HCT116 (cell line): ENCODE measurements around the gene LMTK3. TPM values are rescaled to one million over a fixed set of nuclear protein-coding genes. Genes with fewer than 3 reads are reported as not detected.

Experiments used
- ATAC-seq: fragments of 200-7000 bp; cut with Tn5 transposase; 2 replicates; pipeline ENCODE4 v1.9.1; 2020; ENCODE audit warnings: mild to moderate bottlenecking, moderate library complexity
- BruUV-seq: library from RNA; stranded (reverse); fragments of 400-500 nt; replicated peaks from 2 replicates; lab custom pipeline; 2021; lab: Mats Ljungman, UMichigan
- CTCF ChIA-PET: fragments of 300-600 bp; sonication (Branson Sonifier 250); formaldehyde crosslinking; loops from one replicate; lab custom pipeline; 2021; ENCODE audit warnings: antibody characterized with exemption; lab: Charles Lee
- POLR2A ChIA-PET: fragments of 300-600, 350-600 bp; sonication (Branson Sonifier 250); formaldehyde crosslinking; loops from one replicate; lab custom pipeline; 2021; ENCODE audit warnings: antibody characterized with exemption; lab: Charles Lee
- RAD21 ChIA-PET, 2 experiments: fragments of 300-600 bp; sonication (Branson Sonifier 250); formaldehyde crosslinking; loops; one replicate each; lab custom pipeline; 2023; ENCODE audit warnings: low total read pairs in 2 of 2; ENCODE audit not compliant: uncharacterized antibody in 2 of 2, unreplicated experiment in 2 of 2, low non-redundant PET in 1 of 2; lab: Charles Lee
- DNase-seq: peaks from one replicate; pipeline ENCODE4 v3.0.0-alpha.2; 2010; ENCODE audit warnings: low read depth, low spot score
- H2AFZ ChIP-seq: fragments of 200-600 bp; shearing (Covaris generic), sonication (generic); 2 replicates; pipeline ENCODE4 v1.6.1; 2017; ENCODE audit warnings: low read depth, mixed run types, mixed read lengths, antibody characterized with exemption, low read length; ENCODE audit not compliant: poor library complexity, severe bottlenecking
- H3K27ac ChIP-seq: 2 replicates; pipeline ENCODE4 v1.5.1; 2012; ENCODE audit warnings: low read depth, low read length
- H3K27me3 ChIP-seq: fragments of 200-600 bp; sonication (generic); 2 replicates; pipeline ENCODE4 v1.6.1; 2016; ENCODE audit warnings: mixed run types, low read length, mixed read lengths; ENCODE audit not compliant: insufficient read depth
- H3K36me3 ChIP-seq, 2 experiments: fragments of 200-500 bp in 1 of 2; fragments of 200-600 bp in 1 of 2; sonication (Bioruptor generic) in 1 of 2; sonication (generic) in 1 of 2; 2 replicates each; pipeline versions ENCODE4 v1.5.1 to v1.6.1; 2014 to 2016; ENCODE audit warnings: low read length in 2 of 2, inconsistent platforms in 1 of 2, mixed read lengths in 1 of 2, mixed run types in 1 of 2; ENCODE audit not compliant: insufficient read depth in 2 of 2, control insufficient read depth in 1 of 2
- H3K4me1 ChIP-seq, 2 experiments: fragments of 200-600 bp in 1 of 2; sonication (generic) in 1 of 2; 2 replicates each; pipeline versions ENCODE4 v1.5.1 to v1.6.1; 2012 to 2017; ENCODE audit warnings: low read length in 2 of 2, inconsistent platforms in 1 of 2, mild to moderate bottlenecking in 1 of 2, mixed read lengths in 1 of 2, mixed run types in 1 of 2, moderate library complexity in 1 of 2; ENCODE audit not compliant: insufficient read depth in 2 of 2, control insufficient read depth in 1 of 2
- H3K4me2 ChIP-seq: fragments of 200-600 bp; sonication (generic); 2 replicates; pipeline ENCODE4 v1.6.1; 2017; ENCODE audit warnings: mixed run types, low read length, mixed read lengths
- H3K4me3 ChIP-seq, 2 experiments: fragments of 200-600 bp in 1 of 2; sonication (generic) in 1 of 2; replicated peaks in 1 of 2; 2 replicates each; pipeline ENCODE4 v1.5.1; 2011 to 2016; ENCODE audit warnings: low read length in 2 of 2, control low read depth in 1 of 2, low read depth in 1 of 2, mild to moderate bottlenecking in 1 of 2, mixed read lengths in 1 of 2, mixed run types in 1 of 2
- H3K79me2 ChIP-seq: fragments of 200-600 bp; sonication (generic); 2 replicates; pipeline ENCODE4 v1.6.1; 2017; ENCODE audit warnings: mild to moderate bottlenecking, mixed run types, low read length, moderate library complexity, mixed read lengths; ENCODE audit not compliant: insufficient read depth
- H3K9ac ChIP-seq: fragments of 200-600 bp; sonication (generic); 2 replicates; pipeline ENCODE4 v1.6.1; 2016; ENCODE audit warnings: low read length, mixed read lengths
- H3K9me2 ChIP-seq: fragments of 200-600 bp; sonication (generic), shearing (Covaris generic); 2 replicates; pipeline ENCODE4 v1.6.1; 2017; ENCODE audit warnings: mixed run types, mild to moderate bottlenecking, moderate library complexity; ENCODE audit not compliant: insufficient read depth
- H3K9me3 ChIP-seq, 2 experiments: fragments of 200-500 bp in 1 of 2; fragments of 200-600 bp in 1 of 2; sonication (Bioruptor generic) in 1 of 2; sonication (generic) in 1 of 2; 2 replicates each; pipeline ENCODE4 v1.6.1; 2014 to 2017; ENCODE audit warnings: low read length in 2 of 2, mixed read lengths in 2 of 2, inconsistent platforms in 1 of 2, low read depth in 1 of 2, mild to moderate bottlenecking in 1 of 2, mixed run types in 1 of 2, moderate library complexity in 1 of 2; ENCODE audit not compliant: control insufficient read depth in 1 of 2, insufficient read depth in 1 of 2
- H4K20me1 ChIP-seq: fragments of 200-600 bp; sonication (generic), shearing (Covaris generic); 2 replicates; pipeline ENCODE4 v1.6.1; 2017; ENCODE audit warnings: mixed run types, mild to moderate bottlenecking, moderate library complexity; ENCODE audit not compliant: insufficient read depth
- CEBPB ChIP-seq: IDR thresholded peaks from 2 replicates; pipeline ENCODE4 v1.6.1; 2012; ENCODE audit warnings: low read depth
- EGR1 ChIP-seq: IDR thresholded peaks from 2 replicates; pipeline ENCODE4 v1.6.1; 2012; ENCODE audit warnings: low read depth
- ELF1 ChIP-seq: IDR thresholded peaks from 2 replicates; pipeline ENCODE4 v1.6.1; 2012; ENCODE audit warnings: low read depth, borderline replicate concordance
- FOSL1 ChIP-seq: IDR thresholded peaks from 2 replicates; pipeline ENCODE4 v1.6.1; 2012; ENCODE audit warnings: low read depth
- MAX ChIP-seq: IDR thresholded peaks from 2 replicates; pipeline ENCODE4 v1.6.1; 2012
- POLR2A ChIP-seq: IDR thresholded peaks from 2 replicates; pipeline ENCODE4 v1.7.0; 2011; ENCODE audit warnings: borderline replicate concordance; ENCODE audit not compliant: insufficient read depth, insufficient read length; ENCODE audit errors: extremely low read depth
- POLR2AphosphoS5 ChIP-seq: IDR thresholded peaks from 2 replicates; pipeline ENCODE4 v1.6.1; 2011; ENCODE audit warnings: mild to moderate bottlenecking, low read depth, low read length, moderate library complexity
- REST ChIP-seq: IDR thresholded peaks from 2 replicates; pipeline ENCODE4 v1.6.1; 2012; ENCODE audit warnings: low read depth
- SP1 ChIP-seq: IDR thresholded peaks from 2 replicates; pipeline ENCODE4 v1.6.1; 2012; ENCODE audit warnings: low read depth
- SRF ChIP-seq: IDR thresholded peaks from 2 replicates; pipeline ENCODE4 v1.6.1; 2012; ENCODE audit warnings: low read depth
- TCF7L2 ChIP-seq: IDR thresholded peaks from 2 replicates; pipeline ENCODE4 v1.7.0; 2011; ENCODE audit warnings: borderline replicate concordance, inconsistent platforms; ENCODE audit not compliant: insufficient read depth, insufficient read length; ENCODE audit errors: extremely low read depth
- ZBTB33 ChIP-seq: IDR thresholded peaks from 2 replicates; pipeline ENCODE4 v1.6.1; 2011; ENCODE audit warnings: mild to moderate bottlenecking, low read length, moderate library complexity; ENCODE audit not compliant: insufficient replicate concordance; ENCODE audit errors: extremely low read depth
- ZFX ChIP-seq: fragments of 450-650 bp; IDR thresholded peaks from 2 replicates; pipeline ENCODE4 v1.6.1; 2017
- intact Hi-C: fragments of 100-400 bp; cut with micrococcal nuclease; formaldehyde crosslinking; loops from 2 replicates; pipeline ENCODE4 v1.10.0; 2022
- total RNA-seq: library from RNA; stranded (reverse); gene quantifications from one replicate; pipeline ENCODE4 v1.2.1, GENCODE V29; 2021; ENCODE audit not compliant: unreplicated experiment
- TF ChIP-seq, protein P1 (sequence below): IDR thresholded peaks from 2 replicates; pipeline ENCODE4 v1.6.1; 2012

Gene LMTK3
- total RNA-seq, 1 experiment from 2014 or later, result 19.9 TPM

GRCh38 chr19:48512504-48513288 is 1.1 kb upstream of the LMTK3 start:
- intact Hi-C loops, result no loop called here

DNA sequence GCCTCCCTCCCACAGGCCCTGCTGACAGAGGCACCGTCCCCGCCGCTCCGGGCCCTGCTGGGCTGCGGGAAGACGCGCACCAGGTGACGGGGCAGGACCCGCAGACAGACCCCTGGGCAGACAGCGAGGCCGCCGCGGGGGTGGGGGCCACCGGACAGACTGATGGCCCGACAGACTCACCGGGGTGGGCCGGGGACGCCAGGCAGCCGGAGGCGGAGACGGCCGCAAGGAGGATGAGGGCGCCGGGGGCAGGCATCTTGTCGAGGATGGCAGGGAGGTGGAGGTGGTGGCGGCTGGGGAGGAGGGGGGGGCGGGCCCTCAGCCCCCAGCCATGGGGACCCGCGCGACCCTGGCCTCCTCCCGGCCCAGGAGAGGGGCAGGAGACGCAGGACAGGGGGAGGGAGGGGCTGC is 309 bp downstream of the LMTK3 start:
- Histone ChIP-seq H3K4me3 (no peak overlapping the region), H4K20me1 (no peaks in the 10 kb centered on the region), H3K4me1 (peaks cover 0 to 20% of the 10 kb centered on the region in 2 experiments; a peak in 2 of 4 replicates), H3K79me2 (no peaks in the 10 kb centered on the region), H3K27me3 (no peaks in the 10 kb centered on the region), H3K27ac (no peak overlapping the region), H3K9me2 (no peaks in the 10 kb centered on the region), H3K36me3 (no peaks in the 10 kb centered on the region), H3K4me2 (no peak overlapping the region), H2AFZ (no peak overlapping the region), H3K9me3 (no peaks in the 10 kb centered on the region), H3K9ac (no peak overlapping the region)
- BruUV-seq, result no TSS peak
- CTCF ChIA-PET, result no interaction called here
- RAD21 ChIA-PET, result no interaction called here
- no peak for ATAC-seq
- POLR2A ChIA-PET, result no interaction called here
- intact Hi-C loops, result no loop called here
- no peak for DNase-seq
- TF ChIP-seq ZBTB33 (no peak), MAX (no peak), REST (no peak), EGR1 (no peak), TCF7L2 (no peak)
- TF ChIP-seq, protein P1, sequence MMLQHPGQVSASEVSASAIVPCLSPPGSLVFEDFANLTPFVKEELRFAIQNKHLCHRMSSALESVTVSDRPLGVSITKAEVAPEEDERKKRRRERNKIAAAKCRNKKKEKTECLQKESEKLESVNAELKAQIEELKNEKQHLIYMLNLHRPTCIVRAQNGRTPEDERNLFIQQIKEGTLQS, result no peak

More at GRCh38 chr19:48512504-48513288, 1.1 kb upstream of the LMTK3 start:
- no peak for ATAC-seq
- H3K4me1 ChIP-seq, result peaks cover 0 to 26% of the 10 kb centered on the region in 2 experiments; a peak in 2 of 4 replicates
- TF ChIP-seq POLR2AphosphoS5, result no peak
- TF ChIP-seq FOSL1, result no peak
- TF ChIP-seq ELF1, result no peak
- TF ChIP-seq EGR1, result no peak
- no peak for TF ChIP-seq SP1
- no peak for TF ChIP-seq MAX
- no peak for TF ChIP-seq SRF
- TF ChIP-seq TCF7L2, result no peak
- no peak for TF ChIP-seq POLR2A
- TF ChIP-seq CEBPB, result no peak
- no peak for TF ChIP-seq ZFX
- TF ChIP-seq, all 23 proteins: peak for 0
- POLR2A ChIA-PET, result interaction anchor here (1.4 kb wide), 1 partner anchor 71 kb away, joined by 3 read pairs; no protein-coding TSS in a partner anchor
- Histone ChIP-seq H4K20me1 (no peaks in the 10 kb centered on the region), H3K9me2 (no peaks in the 10 kb centered on the region), H3K79me2 (no peaks in the 10 kb centered on the region), H3K27me3 (no peaks in the 10 kb centered on the region), H3K4me3 (peak overlapping the region; percentile 62 to 75), H3K27ac (no peak overlapping the region), H3K9me3 (no peaks in the 10 kb centered on the region), H3K4me2 (peak overlapping the region; percentile 100), H3K36me3 (no peaks in the 10 kb centered on the region), H3K9ac (peak overlapping the region; percentile 65), H2AFZ (no peak overlapping the region)
- RAD21 ChIA-PET, result no interaction called here
- DNase-seq, result no peak
- CTCF ChIA-PET, result no interaction called here
- no TSS peak for BruUV-seq
